H9 (cell line): Measurements from ENCODE around the gene VPS45. TPM values are rescaled to one million over a fixed set of nuclear protein-coding genes. Genes with fewer than 3 reads are reported as not detected.

Experiments used
- DNase-seq: peaks from one replicate; pipeline ENCODE4 v3.0.0-alpha.2; 2017
- H2AFZ ChIP-seq: one replicate; pipeline ENCODE4 v1.6.1; 2013; ENCODE audit warnings: mild to moderate bottlenecking, low read length, control low read depth, moderate library complexity
- H2AK5ac ChIP-seq: 2 replicates; pipeline ENCODE4 v1.6.1; 2013; ENCODE audit warnings: low read length, control low read depth, mixed read lengths; ENCODE audit not compliant: insufficient read length
- H2BK120ac ChIP-seq: one replicate; pipeline ENCODE4 v1.6.1; 2013; ENCODE audit warnings: low read depth, mild to moderate bottlenecking, low read length, control low read depth, inconsistent platforms; ENCODE audit not compliant: poor library complexity, severe bottlenecking
- H2BK12ac ChIP-seq: 2 replicates; pipeline ENCODE4 v1.6.1; 2013; ENCODE audit warnings: low read length, control low read depth, mixed read lengths, low read depth; ENCODE audit not compliant: insufficient read length
- H2BK15ac ChIP-seq: 2 replicates; pipeline ENCODE4 v1.6.1; 2013; ENCODE audit warnings: low read depth, low read length, control low read depth
- H2BK20ac ChIP-seq: one replicate; pipeline ENCODE4 v1.6.1; 2013; ENCODE audit warnings: low read depth, mild to moderate bottlenecking, low read length, control low read depth, inconsistent platforms; ENCODE audit not compliant: poor library complexity, severe bottlenecking
- H2BK5ac ChIP-seq: 2 replicates; pipeline ENCODE4 v1.6.1; 2013; ENCODE audit warnings: low read length, control low read depth, mixed read lengths; ENCODE audit not compliant: insufficient read length
- H3K14ac ChIP-seq: 2 replicates; pipeline ENCODE4 v1.6.1; 2013; ENCODE audit warnings: low read length, control low read depth; ENCODE audit not compliant: insufficient read depth
- H3K18ac ChIP-seq: 2 replicates; pipeline ENCODE4 v1.6.1; 2013; ENCODE audit warnings: low read depth, mild to moderate bottlenecking, mixed read lengths, low read length, control low read depth; ENCODE audit not compliant: insufficient read length
- H3K23ac ChIP-seq: 2 replicates; pipeline ENCODE4 v1.6.1; 2013; ENCODE audit warnings: low read length, control low read depth, mixed read lengths, low read depth; ENCODE audit not compliant: insufficient read length
- H3K23me2 ChIP-seq: 2 replicates; pipeline ENCODE4 v1.6.1; 2013; ENCODE audit warnings: low read depth, mild to moderate bottlenecking, mixed read lengths, low read length, control low read depth; ENCODE audit not compliant: insufficient read length, poor library complexity, severe bottlenecking
- H3K27ac ChIP-seq: 2 replicates; pipeline ENCODE4 v1.5.1; 2013; ENCODE audit warnings: low read length, control low read depth, mixed read lengths, low read depth; ENCODE audit not compliant: insufficient read length
- H3K27me3 ChIP-seq: 2 replicates; pipeline ENCODE4 v1.6.1; 2013; ENCODE audit warnings: low read length, control low read depth, inconsistent platforms; ENCODE audit not compliant: insufficient read depth
- H3K4ac ChIP-seq: 2 replicates; pipeline ENCODE4 v1.6.1; 2013; ENCODE audit warnings: low read depth, mild to moderate bottlenecking, control low read depth, inconsistent platforms, low read length, moderate library complexity
- H3K4me1 ChIP-seq: 2 replicates; pipeline ENCODE4 v1.6.1; 2013; ENCODE audit warnings: low read length, control low read depth, inconsistent platforms; ENCODE audit not compliant: insufficient read depth
- H3K4me2 ChIP-seq: 2 replicates; pipeline ENCODE4 v1.6.1; 2013; ENCODE audit warnings: low read length, control low read depth, mixed read lengths; ENCODE audit not compliant: insufficient read length, insufficient read depth
- H3K56ac ChIP-seq: 2 replicates; pipeline ENCODE4 v1.6.1; 2013; ENCODE audit warnings: low read depth, mild to moderate bottlenecking, mixed read lengths, low read length, control low read depth; ENCODE audit not compliant: insufficient read length
- H3K79me1 ChIP-seq: 2 replicates; pipeline ENCODE4 v1.6.1; 2013; ENCODE audit warnings: low read depth, mild to moderate bottlenecking, moderate library complexity, low read length, control low read depth, inconsistent platforms; ENCODE audit not compliant: insufficient read depth, poor library complexity, severe bottlenecking
- H3K79me2 ChIP-seq: 2 replicates; pipeline ENCODE4 v1.6.1; 2013; ENCODE audit warnings: low read length, control low read depth, inconsistent platforms; ENCODE audit not compliant: insufficient read depth
- H3K9ac ChIP-seq: 2 replicates; pipeline ENCODE4 v1.6.1; 2013; ENCODE audit warnings: low read length, control low read depth, mixed read lengths; ENCODE audit not compliant: insufficient read length; ENCODE audit errors: extremely low read depth
- H3K9me3 ChIP-seq: one replicate; pipeline ENCODE4 v1.6.1; 2013; ENCODE audit warnings: low read depth, low read length, inconsistent platforms; ENCODE audit not compliant: control insufficient read depth
- H3T11ph ChIP-seq: one replicate; pipeline ENCODE4 v1.6.1; 2013; ENCODE audit warnings: mild to moderate bottlenecking, low read length, control low read depth, inconsistent platforms
- H4K20me1 ChIP-seq: one replicate; pipeline ENCODE4 v1.6.1; 2013; ENCODE audit not compliant: control insufficient read depth, insufficient read length, insufficient read depth
- H4K5ac ChIP-seq: 2 replicates; pipeline ENCODE4 v1.6.1; 2013; ENCODE audit warnings: low read depth, mild to moderate bottlenecking, mixed read lengths, low read length, control low read depth; ENCODE audit not compliant: insufficient read length
- H4K8ac ChIP-seq: replicated peaks from 2 replicates; pipeline ENCODE4 v1.6.1; 2013; ENCODE audit warnings: low read length, control low read depth, mixed read lengths, low read depth; ENCODE audit not compliant: insufficient read length
- H4K91ac ChIP-seq: 2 replicates; pipeline ENCODE4 v1.6.1; 2013; ENCODE audit warnings: low read depth, mild to moderate bottlenecking, moderate library complexity, mixed read lengths, low read length, control low read depth; ENCODE audit not compliant: insufficient read length
- H3K27ac Mint-ChIP-seq, 3 experiments: 2 replicates in 2 of 3; 3 replicates in 1 of 3; pipeline ENCODE4 v1.8.0; 2020 to 2021; ENCODE audit warnings: mixed read lengths in 3 of 3, mild to moderate bottlenecking in 1 of 3, moderate library complexity in 1 of 3
- H3K27me3 Mint-ChIP-seq: 2 replicates; pipeline ENCODE4 v1.8.0; 2021; ENCODE audit warnings: low read depth, mild to moderate bottlenecking, moderate library complexity, mixed read lengths
- H3K36me3 Mint-ChIP-seq, 3 experiments: 2 replicates in 2 of 3; 3 replicates in 1 of 3; pipeline ENCODE4 v1.8.0; 2020 to 2021; ENCODE audit warnings: low read depth in 3 of 3, mixed read lengths in 3 of 3; ENCODE audit not compliant: insufficient read depth in 1 of 3
- H3K4me1 Mint-ChIP-seq, 2 experiments: 2 replicates each; pipeline ENCODE4 v1.8.0; 2020; ENCODE audit warnings: mixed read lengths in 2 of 2
- H3K4me3 Mint-ChIP-seq, 2 experiments: 2 replicates in 1 of 2; 3 replicates in 1 of 2; pipeline ENCODE4 v1.8.0; 2020 to 2021; ENCODE audit warnings: mild to moderate bottlenecking in 2 of 2, mixed read lengths in 2 of 2, moderate library complexity in 1 of 2
- H3K9me3 Mint-ChIP-seq, 2 experiments: 2 replicates in 1 of 2; 3 replicates in 1 of 2; pipeline ENCODE4 v1.8.0; 2020; ENCODE audit warnings: mild to moderate bottlenecking in 2 of 2, mixed read lengths in 2 of 2, moderate library complexity in 1 of 2
- WGBS: extraction: QIAGEN DNeasy Blood & Tissue Kit; methylation state at CpG from one replicate; pipeline ENCODE4 v1.1.7; 2013; ENCODE audit warnings: missing lambda C conversion rate, low lambda C conversion rate, mixed read lengths; ENCODE audit not compliant: insufficient read length; ENCODE audit errors: extremely low coverage; 5-methylcytosine and 5-hydroxymethylcytosine counted together
- total RNA-seq: library from RNA; stranded (reverse); gene quantifications from 2 replicates; pipeline ENCODE4 v1.2.1, GENCODE V29; 2021
- TF ChIP-seq, protein P1 (sequence below): fragments of 200-600 bp; sonication (generic); conservative IDR thresholded peaks from 3 replicates; pipeline ENCODE4 v1.8.0; 2021; ENCODE audit warnings: antibody characterized with exemption, mild to moderate bottlenecking

Gene VPS45
- total RNA-seq, 1 experiment from 2014 or later = 31.8 TPM

DNA sequence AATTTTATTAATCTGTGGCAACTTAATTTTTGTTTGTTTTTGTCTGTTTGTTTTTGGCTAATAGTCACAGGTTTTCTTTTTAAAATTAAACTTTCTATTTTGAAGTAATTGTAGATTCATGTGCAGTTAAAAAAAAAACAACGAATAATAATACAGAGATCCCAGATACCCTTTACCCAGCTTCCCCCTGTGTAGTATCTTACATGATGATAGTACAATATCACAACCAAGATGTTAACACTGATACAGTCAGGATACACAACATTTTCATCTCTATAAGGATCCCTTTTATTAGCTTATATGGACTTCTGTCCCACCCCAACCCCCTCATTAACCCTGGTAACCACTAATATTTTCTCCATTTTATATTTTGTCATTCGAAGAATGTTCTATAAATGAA, 5.9 kb downstream of the VPS45 start:
- Histone ChIP-seq H3K4ac (no peak overlapping the region), H4K91ac (no peak overlapping the region), H4K5ac (no peak overlapping the region), H2AFZ (no peak overlapping the region), H3K27me3 (no peaks in the 10 kb centered on the region), H4K20me1 (no peaks in the 10 kb centered on the region), H3K56ac (no peak overlapping the region), H3K23ac (no peak overlapping the region), H3K79me1 (no peaks in the 10 kb centered on the region), H2BK20ac (no peak overlapping the region), H2BK12ac (no peak overlapping the region), H2BK120ac (no peak overlapping the region), H4K8ac (no peak overlapping the region), H3K4me1 (no peaks in the 10 kb centered on the region), H3K23me2 (no peaks in the 10 kb centered on the region), H3K9ac (no peak overlapping the region), H3K9me3 (no peaks in the 10 kb centered on the region), H3K4me2 (no peak overlapping the region), H3T11ph (no peak overlapping the region), H3K27ac (no peak overlapping the region), H3K14ac (no peak overlapping the region), H2AK5ac (no peak overlapping the region), H2BK5ac (no peak overlapping the region), H2BK15ac (no peak overlapping the region), H3K79me2 (no peaks in the 10 kb centered on the region), H3K18ac (no peak overlapping the region)
- Mint-ChIP-seq H3K9me3 (no peaks in the 10 kb centered on the region), H3K27me3 (no peaks in the 10 kb centered on the region), H3K27ac (no peak overlapping the region), H3K4me1 (peaks cover 7% of the 10 kb centered on the region in 2 experiments), H3K36me3 (peaks cover 17 to 63% (median 56%) of the 10 kb centered on the region in 3 experiments; a peak in 6 of 7 replicates), H3K4me3 (no peak overlapping the region)
- no peak for DNase-seq
- WGBS = no CpG with 5 or more reads among the region's 2 CpGs
- TF ChIP-seq, protein P1, sequence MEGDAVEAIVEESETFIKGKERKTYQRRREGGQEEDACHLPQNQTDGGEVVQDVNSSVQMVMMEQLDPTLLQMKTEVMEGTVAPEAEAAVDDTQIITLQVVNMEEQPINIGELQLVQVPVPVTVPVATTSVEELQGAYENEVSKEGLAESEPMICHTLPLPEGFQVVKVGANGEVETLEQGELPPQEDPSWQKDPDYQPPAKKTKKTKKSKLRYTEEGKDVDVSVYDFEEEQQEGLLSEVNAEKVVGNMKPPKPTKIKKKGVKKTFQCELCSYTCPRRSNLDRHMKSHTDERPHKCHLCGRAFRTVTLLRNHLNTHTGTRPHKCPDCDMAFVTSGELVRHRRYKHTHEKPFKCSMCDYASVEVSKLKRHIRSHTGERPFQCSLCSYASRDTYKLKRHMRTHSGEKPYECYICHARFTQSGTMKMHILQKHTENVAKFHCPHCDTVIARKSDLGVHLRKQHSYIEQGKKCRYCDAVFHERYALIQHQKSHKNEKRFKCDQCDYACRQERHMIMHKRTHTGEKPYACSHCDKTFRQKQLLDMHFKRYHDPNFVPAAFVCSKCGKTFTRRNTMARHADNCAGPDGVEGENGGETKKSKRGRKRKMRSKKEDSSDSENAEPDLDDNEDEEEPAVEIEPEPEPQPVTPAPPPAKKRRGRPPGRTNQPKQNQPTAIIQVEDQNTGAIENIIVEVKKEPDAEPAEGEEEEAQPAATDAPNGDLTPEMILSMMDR = no peak
